ENCODE measurements around the gene GSG1L. TPM values are rescaled to one million over a fixed set of nuclear protein-coding genes. Genes with fewer than 3 reads are reported as not detected.

Gene GSG1L
- total RNA-seq, 1 experiment from 2014 or later = not detected

- DNase-seq (ENCODE audit: low spot score) = no peak
These were observed 29.3 kb upstream of the GSG1L start for GRCh38 chr16:28092721-28093384.

GRCh38 chr16:28091656-28092055 lies 28.1 kb upstream of the GSG1L start:
- no peak for DNase-seq (ENCODE audit: low spot score)

GRCh38 chr16:28090646-28091377 lies 27.3 kb upstream of the GSG1L start:
- no peak for DNase-seq (ENCODE audit: low spot score)

GRCh38 chr16:28089992-28090365 lies 26.5 kb upstream of the GSG1L start:
- no peak for DNase-seq (ENCODE audit: low spot score)

- DNase-seq (ENCODE audit: low spot score) = no peak
These were observed 25.9 kb upstream of the GSG1L start for GRCh38 chr16:28089205-28089991.

- DNase-seq (ENCODE audit: low spot score) = no peak
These were observed 24.3 kb upstream of the GSG1L start for GRCh38 chr16:28087675-28088300.

GRCh38 chr16:28087140-28087660 lies 23.7 kb upstream of the GSG1L start:
- DNase-seq (ENCODE audit: low spot score) = no peak

GRCh38 chr16:28086186-28087139 lies 22.9 kb upstream of the GSG1L start:
- no peak for DNase-seq (ENCODE audit: low spot score)

- no peak for DNase-seq (ENCODE audit: low spot score)
These were observed 22.1 kb upstream of the GSG1L start for GRCh38 chr16:28085389-28086171.

- no peak for DNase-seq (ENCODE audit: low spot score)
These were observed 20.7 kb upstream of the GSG1L start for GRCh38 chr16:28084209-28084608.

GRCh38 chr16:28082624-28083023 lies 19.1 kb upstream of the GSG1L start:
- DNase-seq (ENCODE audit: low spot score) = no peak

GRCh38 chr16:28081391-28081968 lies 18.0 kb upstream of the GSG1L start:
- DNase-seq (ENCODE audit: low spot score) = no peak

GRCh38 chr16:28078261-28078660 lies 14.7 kb upstream of the GSG1L start:
- no peak for DNase-seq (ENCODE audit: low spot score)

- no peak for DNase-seq (ENCODE audit: low spot score)
These were observed 10.3 kb upstream of the GSG1L start for GRCh38 chr16:28073836-28074235.

- no peak for DNase-seq (ENCODE audit: low spot score)
These were observed 8.6 kb upstream of the GSG1L start for GRCh38 chr16:28072087-28072486.

- DNase-seq (ENCODE audit: low spot score) = no peak
These were observed 6.7 kb upstream of the GSG1L start for GRCh38 chr16:28069971-28070794.

- DNase-seq (ENCODE audit: low spot score) = no peak
These were observed 5.5 kb upstream of the GSG1L start for GRCh38 chr16:28068976-28069375.

- no peak for DNase-seq (ENCODE audit: low spot score)
These were observed 4.3 kb upstream of the GSG1L start for GRCh38 chr16:28067604-28068379.

Data from HT-29 (cell line).